Measurements from ENCODE around the gene ZFHX3.

DNA sequence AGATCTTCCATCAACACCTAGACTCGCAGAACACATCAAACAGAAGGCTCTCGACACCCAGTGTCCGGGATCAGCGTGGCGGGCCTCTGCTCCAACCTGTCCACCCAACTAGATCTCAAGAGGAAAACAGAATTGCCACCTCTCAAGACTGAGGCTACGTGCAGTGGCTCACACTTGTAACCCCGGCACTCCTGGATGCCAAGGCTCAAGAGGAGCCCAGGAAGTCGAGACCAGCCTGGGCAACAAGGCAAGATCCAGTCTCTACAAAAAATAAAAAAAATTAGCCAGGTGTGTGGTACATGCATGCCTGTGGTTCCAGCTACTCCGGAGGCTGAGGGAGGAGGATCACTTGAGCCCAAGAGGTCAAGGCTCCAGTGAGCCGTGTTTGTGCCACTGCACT, 132.6 kb downstream of the ZFHX3 start:
- TF ChIP-seq, protein P1, sequence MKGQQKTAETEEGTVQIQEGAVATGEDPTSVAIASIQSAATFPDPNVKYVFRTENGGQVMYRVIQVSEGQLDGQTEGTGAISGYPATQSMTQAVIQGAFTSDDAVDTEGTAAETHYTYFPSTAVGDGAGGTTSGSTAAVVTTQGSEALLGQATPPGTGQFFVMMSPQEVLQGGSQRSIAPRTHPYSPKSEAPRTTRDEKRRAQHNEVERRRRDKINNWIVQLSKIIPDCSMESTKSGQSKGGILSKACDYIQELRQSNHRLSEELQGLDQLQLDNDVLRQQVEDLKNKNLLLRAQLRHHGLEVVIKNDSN (IDR thresholded peaks at IDR 0.05): no peak
- TF ChIP-seq TCF12 (IDR thresholded peaks at IDR 0.05; ENCODE audit: low read depth): no peak
- TF ChIP-seq TAF1 (IDR thresholded peaks at IDR 0.05; ENCODE audit: low read depth): no peak
